Gastroesophageal sphincter (tissue), 3 donors: ENCODE results near the gene RTCA.

Experiments
- CTCF ChIP-seq, 4 experiments: fragments of 200-600 bp in 2 of 4; fragments of 450-650 bp in 2 of 4; sonication (generic) in 1 of 4; IDR thresholded peaks; one replicate each; pipeline ENCODE4 v1.5.1; 2017 to 2019; ENCODE audit warnings: antibody characterized with exemption in 4 of 4, mild to moderate bottlenecking in 2 of 4, moderate library complexity in 2 of 4
- POLR2AphosphoS5 ChIP-seq: sonication (generic); formaldehyde crosslinking; IDR thresholded peaks from one replicate; pipeline ENCODE4 v1.6.1; 2017; ENCODE audit warnings: antibody characterized with exemption

GRCh38 chr1:100304227-100304626 lies 38.2 kb downstream of the RTCA start:
- TF ChIP-seq CTCF (IDR thresholded peaks at IDR 0.05) (no peak), POLR2AphosphoS5 (no peak)
